ENCODE measurements around the gene FAM181A.

- TF ChIP-seq CTCF (conservative IDR thresholded peaks at IDR 0.05; ENCODE audit: low read depth, low read length), result no peak
- no peak for TF ChIP-seq EZH2 (IDR thresholded peaks at IDR 0.05; ENCODE audit: borderline replicate concordance, low read depth, low read length, poor library complexity, severe bottlenecking)
Observed at GRCh38 chr14:93915070-93915705, 12.0 kb upstream of the FAM181A start.
